Neuron (in vitro differentiated cells): ENCODE results near the gene CFAP45.

Experiments
- H2AFZ ChIP-seq: one replicate; pipeline ENCODE4 v1.6.1; 2013; ENCODE audit warnings: low read depth, mild to moderate bottlenecking, inconsistent platforms, low read length, moderate library complexity
- H3K27me3 ChIP-seq: one replicate; pipeline ENCODE4 v1.6.1; 2013; ENCODE audit warnings: low read length; ENCODE audit not compliant: insufficient read depth
- H3K36me3 ChIP-seq: one replicate; pipeline ENCODE4 v1.6.1; 2013; ENCODE audit warnings: low read length; ENCODE audit not compliant: insufficient read depth
- H3K4me1 ChIP-seq: one replicate; pipeline ENCODE4 v1.6.1; 2013; ENCODE audit warnings: low read length; ENCODE audit not compliant: insufficient read depth
- H3K4me3 ChIP-seq: 2 replicates; pipeline ENCODE4 v1.5.1; 2013; ENCODE audit warnings: mild to moderate bottlenecking, low read length, moderate library complexity
- H3K9me3 ChIP-seq: one replicate; pipeline ENCODE4 v1.6.1; 2013; ENCODE audit warnings: low read length

CFAP45 gene

DNA sequence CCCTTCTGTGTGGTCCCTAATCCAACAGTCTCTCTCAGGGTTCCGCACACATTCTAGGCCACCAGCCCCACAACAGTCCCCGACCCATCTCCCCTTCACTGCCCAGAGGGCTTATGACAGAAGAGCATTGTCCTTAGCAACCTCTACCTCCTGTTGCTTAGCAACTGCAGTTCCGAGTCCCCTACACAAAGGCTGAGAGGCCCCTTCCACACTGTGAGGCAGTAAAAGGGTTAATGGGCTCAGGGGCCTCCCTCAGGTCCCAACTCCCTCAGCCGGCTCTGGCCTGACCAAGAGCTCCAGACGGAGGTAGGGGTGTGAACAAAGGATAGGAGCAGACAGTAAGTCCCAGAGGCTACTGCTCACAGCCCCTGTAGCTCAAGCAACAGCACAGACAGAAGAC is 41.2 kb upstream of the CFAP45 start:
- peak overlapping the region; percentile 12 for H3K4me3 ChIP-seq
- H2AFZ ChIP-seq: peak overlapping the region; percentile 0
- no peaks in the 10 kb centered on the region for H3K9me3 ChIP-seq
- H3K4me1 ChIP-seq: peaks cover 56% of the 10 kb centered on the region
- no peaks in the 10 kb centered on the region for H3K27me3 ChIP-seq
- no peaks in the 10 kb centered on the region for H3K36me3 ChIP-seq

DNA sequence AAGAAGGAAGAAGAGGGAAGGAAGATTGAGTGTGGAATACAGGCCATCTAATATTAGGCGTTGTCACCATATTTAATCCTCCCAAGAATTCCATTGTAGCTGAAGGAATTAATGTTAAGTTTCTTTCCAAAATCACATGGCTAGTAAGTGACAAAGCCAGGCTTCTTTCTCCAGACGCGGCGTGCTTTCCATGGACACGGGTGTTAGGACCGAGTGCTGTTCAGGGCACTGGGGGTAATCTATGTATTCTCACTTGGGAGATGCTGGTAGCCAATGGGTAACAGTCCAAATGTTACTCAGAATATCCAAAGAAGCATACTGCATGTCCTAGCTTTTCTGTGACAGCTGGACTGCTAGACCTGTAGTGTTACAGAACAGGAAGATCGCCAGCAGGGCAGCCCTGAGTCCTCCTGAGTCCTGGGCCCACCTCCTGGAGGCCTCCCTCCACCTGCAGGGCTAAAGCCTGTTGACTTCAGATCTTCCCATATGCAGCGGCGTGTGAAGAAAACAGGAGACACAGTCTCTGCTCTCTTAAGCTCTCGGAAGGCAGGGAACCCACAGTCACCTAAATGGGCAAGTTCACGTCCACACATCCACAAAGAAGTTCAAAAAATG is 40.1 kb upstream of the CFAP45 start:
- peaks cover 5% of the 10 kb centered on the region for H3K36me3 ChIP-seq
- no peak overlapping the region for H2AFZ ChIP-seq
- no peaks in the 10 kb centered on the region for H3K9me3 ChIP-seq
- H3K4me3 ChIP-seq: no peak overlapping the region
- H3K27me3 ChIP-seq: no peaks in the 10 kb centered on the region
- H3K4me1 ChIP-seq: peaks cover 56% of the 10 kb centered on the region

DNA sequence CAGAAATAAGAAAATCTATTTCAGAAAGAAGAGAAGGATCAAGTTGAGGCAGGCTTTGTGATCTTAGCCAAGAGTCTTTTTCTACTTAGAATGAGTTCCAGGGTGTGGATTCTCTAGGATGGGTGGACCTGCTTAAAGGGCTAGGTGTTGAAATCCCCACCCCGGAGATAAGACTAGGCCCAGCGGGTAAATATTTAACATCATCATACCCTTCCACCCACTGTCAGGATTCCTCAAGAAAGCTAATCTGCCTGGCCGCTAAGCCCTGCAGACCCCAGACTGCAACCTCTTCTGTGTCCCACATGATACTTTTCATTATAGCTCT is 39.7 kb upstream of the CFAP45 start:
- Histone ChIP-seq H3K27me3 (no peaks in the 10 kb centered on the region), H3K4me3 (no peak overlapping the region), H3K4me1 (peaks cover 52% of the 10 kb centered on the region), H2AFZ (no peak overlapping the region), H3K9me3 (no peaks in the 10 kb centered on the region), H3K36me3 (peaks cover 10% of the 10 kb centered on the region)

DNA sequence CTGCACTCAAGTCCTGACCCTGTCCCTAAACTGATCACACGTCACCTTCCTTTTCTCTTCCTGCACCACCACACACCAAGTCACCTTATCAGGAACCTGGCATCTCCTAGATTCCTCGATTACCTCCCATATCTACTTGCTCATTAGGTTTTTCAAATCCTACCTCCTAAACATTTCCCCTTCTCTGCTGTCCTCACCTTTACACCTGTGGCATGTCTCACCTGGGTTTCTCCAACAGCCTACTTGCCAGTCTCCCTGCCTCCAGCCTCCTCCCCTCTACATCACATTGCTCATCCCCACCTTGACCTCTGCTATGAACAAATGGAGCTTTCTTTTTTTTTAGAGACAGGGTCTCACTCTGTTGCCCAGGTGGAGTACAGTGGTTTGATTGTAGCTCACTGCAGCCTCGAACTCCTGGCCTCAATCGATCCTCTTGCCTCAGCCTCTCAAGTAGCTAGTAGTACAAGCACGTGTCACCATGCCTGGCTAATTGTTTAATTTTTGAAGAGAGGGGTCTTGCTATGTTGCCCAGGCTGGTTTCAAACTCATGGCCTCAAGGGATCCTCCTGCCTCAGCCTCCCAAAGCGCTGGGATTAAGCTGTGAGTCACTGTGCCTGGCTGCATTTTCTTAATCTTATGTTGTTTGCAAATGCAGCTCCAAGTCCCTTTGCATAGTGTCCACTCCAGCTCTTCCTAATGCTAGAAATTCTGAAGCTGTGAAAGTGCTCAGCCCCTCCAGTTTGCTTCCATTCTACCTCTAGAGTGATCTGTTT is 39.1 kb upstream of the CFAP45 start:
- no peak overlapping the region for H3K4me3 ChIP-seq
- H3K27me3 ChIP-seq: no peaks in the 10 kb centered on the region
- H2AFZ ChIP-seq: no peak overlapping the region
- no peaks in the 10 kb centered on the region for H3K9me3 ChIP-seq
- H3K4me1 ChIP-seq: peaks cover 48% of the 10 kb centered on the region
- H3K36me3 ChIP-seq: peaks cover 15% of the 10 kb centered on the region

DNA sequence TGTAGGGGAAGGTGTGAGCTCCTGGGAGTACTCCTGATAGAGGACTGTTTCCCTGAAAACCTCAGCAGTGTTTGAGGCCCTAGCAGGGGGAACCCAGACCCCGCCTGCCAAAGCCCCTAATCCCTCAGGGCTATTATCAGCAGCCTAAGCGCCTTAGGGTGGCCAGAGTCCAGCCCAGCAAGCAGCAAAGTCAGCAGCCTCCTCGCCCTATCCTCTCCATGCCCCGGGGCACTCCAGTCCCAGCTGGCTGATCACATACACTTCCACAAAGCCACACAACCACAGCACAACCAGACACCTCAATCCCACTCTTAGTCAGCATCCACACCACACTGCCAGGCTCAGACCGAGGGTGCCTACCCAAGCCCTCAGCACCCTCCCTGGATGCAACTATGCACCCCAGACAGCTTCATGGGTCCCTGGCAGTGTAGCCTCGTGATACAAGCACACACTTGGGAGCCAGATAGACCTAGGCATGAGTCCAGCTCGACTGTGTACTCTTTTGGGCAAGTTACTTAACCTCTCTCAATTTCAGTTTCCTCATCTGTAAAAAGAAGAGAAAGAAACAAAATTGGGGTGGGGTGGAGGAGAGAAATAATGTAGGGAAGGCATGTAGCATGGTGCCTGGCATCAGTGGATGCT is 38.4 kb upstream of the CFAP45 start:
- Histone ChIP-seq H3K27me3 (no peaks in the 10 kb centered on the region), H3K4me3 (no peak overlapping the region), H3K36me3 (peaks cover 15% of the 10 kb centered on the region), H3K9me3 (no peaks in the 10 kb centered on the region), H3K4me1 (peaks cover 41% of the 10 kb centered on the region), H2AFZ (no peak overlapping the region)

DNA sequence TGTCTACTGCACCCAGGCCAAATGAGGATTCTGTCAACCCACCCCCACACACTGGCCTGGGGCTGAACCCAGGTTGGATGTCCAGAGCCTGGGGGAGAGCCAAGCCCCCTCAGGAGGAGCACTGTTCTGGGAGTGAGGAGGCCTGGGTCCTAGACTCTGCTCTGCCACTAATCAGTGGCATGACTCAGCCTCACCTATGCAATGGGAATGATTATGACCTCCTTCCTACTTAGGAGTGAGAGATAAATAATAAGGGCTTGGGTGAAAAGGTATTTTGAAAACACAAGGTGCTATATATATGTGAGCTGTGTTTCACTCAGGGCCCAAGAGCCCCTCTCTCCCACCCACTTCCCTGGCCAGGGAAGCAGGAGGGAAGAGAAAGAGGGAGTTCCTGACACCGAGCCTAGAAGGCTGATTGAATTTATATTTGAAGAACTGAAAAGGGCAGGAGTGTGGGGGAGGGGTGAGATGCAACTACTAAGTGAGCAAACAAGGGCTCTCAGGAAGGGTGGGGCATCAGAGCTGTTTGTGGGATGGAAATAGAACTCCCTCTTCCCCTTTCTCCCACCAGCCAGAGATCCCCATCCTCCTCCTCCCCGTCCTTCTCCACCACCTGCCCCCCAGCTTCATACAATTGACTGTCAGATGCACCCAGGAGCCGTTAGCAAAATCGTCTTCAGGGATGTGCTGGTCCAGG is 37.2 kb upstream of the CFAP45 start:
- Histone ChIP-seq H2AFZ (no peak overlapping the region), H3K4me3 (no peak overlapping the region), H3K36me3 (peaks cover 17% of the 10 kb centered on the region), H3K27me3 (no peaks in the 10 kb centered on the region), H3K4me1 (peaks cover 31% of the 10 kb centered on the region), H3K9me3 (no peaks in the 10 kb centered on the region)

DNA sequence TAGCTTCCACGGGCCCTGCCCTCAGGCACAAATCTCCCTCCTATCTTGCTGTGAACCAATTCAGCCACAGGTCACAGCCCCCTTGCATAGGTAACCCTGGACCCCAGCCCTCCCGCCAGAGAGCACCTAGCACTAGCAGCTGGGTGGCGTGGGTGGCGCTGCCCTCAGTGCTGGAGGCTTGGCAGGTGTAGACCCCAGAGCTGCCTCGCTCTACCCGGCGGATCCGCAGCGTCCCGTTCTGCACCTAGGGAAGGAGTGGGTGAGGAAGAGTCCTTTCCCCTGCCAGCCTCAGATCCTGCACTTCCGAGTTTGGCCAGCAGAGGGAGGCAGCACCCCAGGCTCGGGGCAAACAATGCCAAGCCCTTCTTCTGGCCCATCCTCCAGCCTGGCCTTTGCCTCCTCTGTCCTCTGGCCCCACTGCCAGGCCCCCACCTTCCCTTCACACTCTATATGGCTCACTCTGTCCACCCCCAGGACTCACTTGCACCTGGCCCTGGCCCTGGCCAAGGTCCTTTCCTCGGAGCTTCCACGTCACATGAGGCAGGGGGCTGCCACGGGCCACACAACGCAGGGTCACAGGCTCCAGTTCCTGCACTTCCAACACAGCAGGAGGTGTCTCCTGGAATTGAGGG is 36.4 kb upstream of the CFAP45 start:
- Histone ChIP-seq H3K4me3 (no peak overlapping the region), H3K36me3 (peaks cover 23% of the 10 kb centered on the region), H3K4me1 (peaks cover 23% of the 10 kb centered on the region), H3K9me3 (no peaks in the 10 kb centered on the region), H3K27me3 (no peaks in the 10 kb centered on the region), H2AFZ (no peak overlapping the region)

DNA sequence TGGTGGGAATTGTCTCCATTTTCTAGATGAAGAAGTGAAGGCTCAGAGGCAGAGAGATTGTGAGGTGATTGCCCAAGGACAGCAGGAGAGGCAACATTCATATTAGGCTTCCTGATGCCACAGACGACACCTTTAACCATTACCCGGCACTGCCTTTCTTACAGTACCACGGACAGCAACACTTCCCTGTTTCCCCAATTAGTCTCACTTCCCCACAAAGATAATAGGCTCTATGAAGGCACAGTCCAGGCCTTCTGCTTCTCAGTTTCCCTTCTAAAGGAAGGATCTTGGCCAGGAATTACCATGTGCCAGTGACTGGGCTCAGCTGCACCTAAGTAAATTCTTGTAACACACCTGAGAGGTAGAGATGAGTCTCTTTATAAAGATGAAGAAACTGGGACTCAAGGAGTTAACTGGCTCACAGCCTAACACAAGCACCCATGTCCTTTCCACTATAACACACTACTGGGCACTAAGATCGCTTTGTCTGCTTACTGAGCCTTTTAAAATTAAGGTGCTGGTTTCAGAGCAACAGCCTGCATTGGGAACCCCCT is 35.8 kb upstream of the CFAP45 start:
- Histone ChIP-seq H3K27me3 (no peaks in the 10 kb centered on the region), H2AFZ (no peak overlapping the region), H3K4me1 (peaks cover 17% of the 10 kb centered on the region), H3K9me3 (no peaks in the 10 kb centered on the region), H3K36me3 (peaks cover 23% of the 10 kb centered on the region), H3K4me3 (no peak overlapping the region)

DNA sequence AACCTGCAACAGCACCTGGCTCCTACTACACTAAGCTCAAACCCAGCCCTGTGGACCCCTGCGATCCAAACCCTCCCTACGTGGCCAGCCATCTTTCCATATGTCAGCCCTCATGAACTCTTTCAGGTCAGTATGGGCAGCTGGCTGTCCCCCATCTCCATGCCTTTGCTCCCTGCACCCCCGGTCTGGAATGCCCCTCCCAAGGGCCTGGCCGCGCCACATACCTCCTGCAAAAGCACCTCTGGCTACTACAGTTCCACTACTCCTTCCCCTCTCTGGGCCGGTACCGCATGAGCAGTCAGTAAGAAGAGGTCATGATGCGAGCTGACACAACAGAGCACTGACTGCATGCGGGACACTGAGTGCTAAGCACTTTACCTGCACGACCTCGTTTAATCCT is 35.3 kb upstream of the CFAP45 start:
- Histone ChIP-seq H3K9me3 (no peaks in the 10 kb centered on the region), H3K27me3 (no peaks in the 10 kb centered on the region), H3K36me3 (peaks cover 23% of the 10 kb centered on the region), H3K4me1 (peaks cover 12% of the 10 kb centered on the region), H2AFZ (no peak overlapping the region), H3K4me3 (no peak overlapping the region)

DNA sequence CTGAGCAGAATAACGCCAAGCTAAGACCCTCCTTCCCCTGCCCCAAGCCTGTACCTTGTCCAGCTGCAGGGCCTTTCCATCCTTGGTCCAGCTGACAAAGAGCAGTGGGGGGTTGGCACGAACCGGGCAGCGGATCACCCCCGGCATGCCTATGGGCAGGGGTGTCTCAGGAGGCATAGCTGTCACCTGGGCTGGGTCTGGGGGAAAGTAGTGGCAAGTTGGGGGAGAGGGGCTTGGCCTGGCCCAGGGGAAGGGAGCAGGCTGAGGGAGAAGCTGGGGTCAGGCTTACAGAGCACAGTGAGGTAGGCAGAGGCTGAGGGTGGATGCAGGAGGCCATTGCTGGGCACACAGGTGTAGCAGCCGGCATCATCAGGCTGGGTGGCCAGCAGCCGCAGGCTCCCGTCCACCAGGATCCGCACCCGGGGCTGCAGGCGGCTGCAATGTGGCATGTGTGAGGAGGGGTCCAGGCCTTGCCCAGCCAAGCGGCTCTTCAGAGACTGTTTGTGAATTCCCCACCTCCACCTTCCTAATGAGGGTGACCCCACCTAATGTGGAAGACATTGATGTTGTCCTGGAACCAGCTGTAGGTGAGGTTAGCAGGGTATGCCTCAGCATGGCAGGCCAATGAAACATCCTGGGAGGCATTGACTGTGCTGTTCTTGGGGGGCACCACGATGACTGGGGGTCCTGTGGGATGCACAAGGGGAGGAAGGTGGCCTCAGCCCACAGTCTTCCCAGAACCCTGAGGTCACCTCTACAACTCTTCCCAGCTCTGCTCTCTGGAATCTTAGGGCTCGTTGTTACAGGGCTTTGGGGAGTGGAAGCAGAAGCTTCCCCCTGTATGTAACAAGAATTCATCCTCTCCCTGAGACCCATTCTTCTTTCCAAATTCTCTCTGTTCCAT is 34.4 kb upstream of the CFAP45 start:
- Histone ChIP-seq H3K27me3 (no peaks in the 10 kb centered on the region), H2AFZ (no peak overlapping the region), H3K4me3 (no peak overlapping the region), H3K9me3 (no peaks in the 10 kb centered on the region), H3K4me1 (peaks cover 9% of the 10 kb centered on the region), H3K36me3 (peaks cover 28% of the 10 kb centered on the region)

DNA sequence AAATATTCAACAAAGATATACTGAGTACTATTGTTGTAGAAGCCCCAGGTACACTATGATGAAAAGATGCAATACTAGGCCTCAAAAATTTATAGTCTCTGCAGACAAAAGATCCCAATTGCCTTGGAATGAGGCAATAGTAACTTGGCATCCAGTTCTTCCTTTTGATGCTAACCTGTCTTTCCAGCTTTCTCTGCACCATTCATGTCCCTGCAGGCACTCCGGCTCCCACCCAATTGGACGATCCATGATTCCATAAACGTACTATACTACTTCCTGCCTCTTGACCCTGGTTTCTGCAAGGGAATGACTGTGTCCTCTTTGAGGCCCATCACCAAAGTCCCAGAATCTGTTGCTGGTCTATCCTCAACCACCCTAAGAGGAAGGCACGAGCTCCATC is 33.4 kb upstream of the CFAP45 start:
- H3K4me1 ChIP-seq: peaks cover 9% of the 10 kb centered on the region
- no peak overlapping the region for H3K4me3 ChIP-seq
- H3K36me3 ChIP-seq: peaks cover 35% of the 10 kb centered on the region
- H3K9me3 ChIP-seq: no peaks in the 10 kb centered on the region
- H2AFZ ChIP-seq: no peak overlapping the region
- no peaks in the 10 kb centered on the region for H3K27me3 ChIP-seq
